Measurements from ENCODE around the gene SPSB3.

The SPSB3 gene

GRCh38 chr16:1759511-1759910, 22.9 kb downstream of the SPSB3 start:
- TF ChIP-seq FOXP2 (optimal IDR thresholded peaks at IDR 0.05; ENCODE audit: borderline replicate concordance, extremely low read depth, extremely low read length, insufficient read depth) (no peak), SIN3A (IDR thresholded peaks at IDR 0.05; ENCODE audit: borderline replicate concordance, insufficient read depth, low read length) (no peak), POLR2AphosphoS5 (IDR thresholded peaks at IDR 0.05; ENCODE audit: low read depth, low read length) (no peak), TAF1 (IDR thresholded peaks at IDR 0.05; ENCODE audit: borderline replicate concordance, insufficient read depth, low read length) (no peak)
- TF ChIP-seq, protein P1, sequence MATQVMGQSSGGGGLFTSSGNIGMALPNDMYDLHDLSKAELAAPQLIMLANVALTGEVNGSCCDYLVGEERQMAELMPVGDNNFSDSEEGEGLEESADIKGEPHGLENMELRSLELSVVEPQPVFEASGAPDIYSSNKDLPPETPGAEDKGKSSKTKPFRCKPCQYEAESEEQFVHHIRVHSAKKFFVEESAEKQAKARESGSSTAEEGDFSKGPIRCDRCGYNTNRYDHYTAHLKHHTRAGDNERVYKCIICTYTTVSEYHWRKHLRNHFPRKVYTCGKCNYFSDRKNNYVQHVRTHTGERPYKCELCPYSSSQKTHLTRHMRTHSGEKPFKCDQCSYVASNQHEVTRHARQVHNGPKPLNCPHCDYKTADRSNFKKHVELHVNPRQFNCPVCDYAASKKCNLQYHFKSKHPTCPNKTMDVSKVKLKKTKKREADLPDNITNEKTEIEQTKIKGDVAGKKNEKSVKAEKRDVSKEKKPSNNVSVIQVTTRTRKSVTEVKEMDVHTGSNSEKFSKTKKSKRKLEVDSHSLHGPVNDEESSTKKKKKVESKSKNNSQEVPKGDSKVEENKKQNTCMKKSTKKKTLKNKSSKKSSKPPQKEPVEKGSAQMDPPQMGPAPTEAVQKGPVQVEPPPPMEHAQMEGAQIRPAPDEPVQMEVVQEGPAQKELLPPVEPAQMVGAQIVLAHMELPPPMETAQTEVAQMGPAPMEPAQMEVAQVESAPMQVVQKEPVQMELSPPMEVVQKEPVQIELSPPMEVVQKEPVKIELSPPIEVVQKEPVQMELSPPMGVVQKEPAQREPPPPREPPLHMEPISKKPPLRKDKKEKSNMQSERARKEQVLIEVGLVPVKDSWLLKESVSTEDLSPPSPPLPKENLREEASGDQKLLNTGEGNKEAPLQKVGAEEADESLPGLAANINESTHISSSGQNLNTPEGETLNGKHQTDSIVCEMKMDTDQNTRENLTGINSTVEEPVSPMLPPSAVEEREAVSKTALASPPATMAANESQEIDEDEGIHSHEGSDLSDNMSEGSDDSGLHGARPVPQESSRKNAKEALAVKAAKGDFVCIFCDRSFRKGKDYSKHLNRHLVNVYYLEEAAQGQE (IDR thresholded peaks at IDR 0.05; ENCODE audit: insufficient read depth in 1 of 2, low read depth in 2 of 2, low read length in 2 of 2): no peak

- TF ChIP-seq, protein P1 (IDR thresholded peaks at IDR 0.05; ENCODE audit: insufficient read depth in 1 of 2, low read depth in 2 of 2, low read length in 2 of 2): no peak
Measured at GRCh38 chr16:1758923-1759322, 23.4 kb downstream of the SPSB3 start.

- TF ChIP-seq, protein P1 (IDR thresholded peaks at IDR 0.05; ENCODE audit: insufficient read depth in 1 of 2, low read depth in 2 of 2, low read length in 2 of 2): no peak
- no peak for TF ChIP-seq TAF1 (IDR thresholded peaks at IDR 0.05; ENCODE audit: borderline replicate concordance, insufficient read depth, low read length)
- no peak for TF ChIP-seq SIN3A (IDR thresholded peaks at IDR 0.05; ENCODE audit: borderline replicate concordance, insufficient read depth, low read length)
- no peak for TF ChIP-seq FOXP2 (optimal IDR thresholded peaks at IDR 0.05; ENCODE audit: borderline replicate concordance, extremely low read depth, extremely low read length, insufficient read depth)
- no peak; the same call in 1 of the 2 replicates for TF ChIP-seq POLR2AphosphoS5 (IDR thresholded peaks at IDR 0.05; ENCODE audit: low read depth, low read length)
Measured at GRCh38 chr16:1757714-1758461, 24.5 kb downstream of the SPSB3 start.

DNA sequence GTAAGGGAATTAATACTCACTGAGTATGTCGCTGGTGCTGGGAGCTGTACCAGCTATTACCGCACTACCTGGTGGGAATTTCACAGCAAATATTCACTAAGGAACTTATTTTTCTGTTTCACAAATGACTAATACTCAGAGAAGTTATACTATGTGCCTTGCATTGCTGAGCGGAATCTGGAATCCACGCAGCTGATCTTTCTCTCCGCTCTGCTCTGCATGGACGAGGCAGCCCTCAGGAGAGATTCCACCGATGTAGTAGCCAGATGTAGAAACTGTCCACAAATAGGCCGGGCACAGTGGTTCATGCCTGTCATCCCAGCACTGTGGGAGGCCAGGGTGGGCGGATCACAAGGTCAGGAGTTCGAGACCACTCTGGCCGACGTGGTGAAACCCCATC, 28.2 kb downstream of the SPSB3 start:
- TF ChIP-seq, protein P1 (IDR thresholded peaks at IDR 0.05; ENCODE audit: insufficient read depth in 1 of 2, low read depth in 2 of 2, low read length in 2 of 2): no peak
- no peak for TF ChIP-seq POLR2AphosphoS5 (IDR thresholded peaks at IDR 0.05; ENCODE audit: low read depth, low read length)
- no peak for TF ChIP-seq TAF1 (IDR thresholded peaks at IDR 0.05; ENCODE audit: borderline replicate concordance, insufficient read depth, low read length)
- TF ChIP-seq SIN3A (IDR thresholded peaks at IDR 0.05; ENCODE audit: borderline replicate concordance, insufficient read depth, low read length): no peak
- no peak for TF ChIP-seq FOXP2 (optimal IDR thresholded peaks at IDR 0.05; ENCODE audit: borderline replicate concordance, extremely low read depth, extremely low read length, insufficient read depth)

DNA sequence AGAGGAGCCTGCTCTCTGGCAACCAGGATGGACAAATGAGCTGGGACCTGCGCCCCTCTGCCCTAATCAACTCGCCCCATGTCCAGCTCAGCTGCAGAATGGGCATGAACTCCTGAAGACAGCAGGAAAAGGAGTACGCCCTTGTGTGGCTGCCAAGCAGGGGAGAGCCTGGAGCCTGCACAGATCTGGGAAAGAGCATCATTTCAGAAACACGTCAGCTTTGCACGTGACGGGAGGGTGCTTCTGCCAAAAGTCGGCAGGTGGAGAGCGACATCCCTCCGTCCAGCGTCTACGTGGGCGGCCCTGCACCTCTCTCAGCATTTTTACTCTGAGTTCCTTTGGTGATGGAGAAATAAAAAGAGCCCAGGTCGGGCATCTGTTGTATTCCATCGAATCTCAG, 29.5 kb downstream of the SPSB3 start:
- TF ChIP-seq SIN3A (IDR thresholded peaks at IDR 0.05; ENCODE audit: borderline replicate concordance, insufficient read depth, low read length): no peak
- no peak for TF ChIP-seq TAF1 (IDR thresholded peaks at IDR 0.05; ENCODE audit: borderline replicate concordance, insufficient read depth, low read length)
- no peak for TF ChIP-seq FOXP2 (optimal IDR thresholded peaks at IDR 0.05; ENCODE audit: borderline replicate concordance, extremely low read depth, extremely low read length, insufficient read depth)
- TF ChIP-seq, protein P1 (IDR thresholded peaks at IDR 0.05; ENCODE audit: insufficient read depth in 1 of 2, low read depth in 2 of 2, low read length in 2 of 2): no peak
- no peak for TF ChIP-seq POLR2AphosphoS5 (IDR thresholded peaks at IDR 0.05; ENCODE audit: low read depth, low read length)
